HG03354 (cell line): ENCODE results near the gene FHOD1.
A peak's percentile ranks its signal among the peaks of the same experiment; 100 is the strongest.

Source experiments
- ATAC-seq: cut with Tn5 transposase; IDR thresholded peaks from one replicate; pipeline ENCODE4 v1.9.1; 2021; ENCODE audit warnings: mild to moderate bottlenecking; ENCODE audit not compliant: unreplicated experiment, poor library complexity, severe bottlenecking

FHOD1 gene

DNA sequence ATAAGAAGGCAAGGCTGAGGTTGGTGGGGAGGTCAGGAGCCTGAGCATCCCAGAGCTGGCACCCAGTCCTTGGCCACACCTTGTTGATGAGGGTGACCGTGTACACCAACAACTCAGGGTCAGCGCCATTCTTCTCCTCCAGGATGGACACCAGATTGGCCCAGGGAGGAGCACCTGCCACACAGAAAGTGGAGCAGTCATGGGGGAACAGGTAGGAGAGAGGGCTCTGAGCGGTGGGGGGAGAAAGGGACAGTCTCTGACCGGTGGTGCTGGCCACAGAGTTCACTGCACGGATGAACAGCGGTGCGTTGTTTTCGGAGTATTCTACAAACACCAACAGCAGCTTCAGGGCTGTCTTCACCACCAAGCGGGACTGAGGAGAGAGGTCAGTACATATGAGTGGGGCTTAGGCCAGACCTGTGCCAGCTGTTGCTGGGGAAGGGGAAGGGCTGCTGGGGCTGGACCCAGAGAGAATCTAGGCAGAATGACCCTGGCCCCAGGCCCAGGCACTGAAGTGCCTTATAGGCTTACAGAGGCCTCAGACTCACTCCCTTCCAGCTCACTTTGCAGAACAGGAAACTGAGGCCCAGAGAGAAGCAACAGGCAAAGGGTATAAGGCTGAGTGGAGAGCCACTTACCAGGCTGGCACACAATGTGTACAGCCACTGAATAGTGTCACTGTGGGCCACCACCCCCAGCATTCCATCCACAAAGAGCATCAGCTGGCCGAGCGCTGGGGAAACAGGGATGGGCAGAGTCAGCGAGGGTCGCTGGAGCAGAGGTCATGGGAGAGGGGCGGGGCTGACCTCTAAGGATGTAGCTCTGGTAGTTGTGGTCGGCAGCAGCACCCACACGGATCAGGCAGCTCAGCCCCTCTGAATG, 9.6 kb downstream of the FHOD1 start:
- no peak for ATAC-seq

DNA sequence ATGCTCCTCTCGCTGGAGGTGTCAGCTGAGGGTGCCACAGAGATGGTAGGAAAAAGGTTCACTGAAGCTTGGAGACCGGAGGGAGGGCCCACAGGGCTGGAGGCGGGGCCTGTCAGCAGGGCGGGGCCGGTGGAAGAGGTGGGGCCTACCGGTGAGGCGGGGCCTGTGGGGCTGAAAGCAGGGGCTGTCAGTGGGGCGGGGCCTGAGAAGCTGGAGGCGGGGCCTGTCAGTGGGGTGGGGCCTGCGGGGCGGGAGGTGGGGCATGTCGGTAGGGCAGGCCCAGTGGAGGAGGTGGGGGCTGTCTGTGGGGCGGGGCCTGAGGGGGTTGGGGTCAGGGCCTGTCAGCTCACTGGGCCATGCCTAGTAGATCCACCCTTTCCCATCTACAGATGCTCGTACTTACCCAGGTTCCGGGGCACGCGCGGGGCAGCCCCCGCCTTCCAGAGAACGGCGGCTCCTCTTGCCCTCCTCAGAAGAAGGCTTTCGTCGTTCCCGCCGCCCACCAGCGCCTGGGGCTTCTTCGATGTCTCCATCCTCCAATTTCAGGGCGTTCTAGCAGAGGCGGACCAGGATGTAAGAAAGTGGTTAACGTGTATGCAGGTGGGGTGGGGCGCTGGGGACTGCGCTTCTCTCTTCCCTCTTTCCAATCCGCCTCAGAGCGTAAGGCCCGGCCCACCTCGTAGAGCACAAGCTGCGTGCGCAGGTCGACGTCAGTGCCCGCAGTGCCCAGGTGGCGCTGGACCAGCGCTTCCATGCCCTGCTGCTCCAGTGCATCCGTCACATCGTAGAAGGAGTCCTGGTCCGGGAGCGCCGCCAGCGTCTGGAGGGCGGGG, 10.5 kb downstream of the FHOD1 start:
- no peak for ATAC-seq

DNA sequence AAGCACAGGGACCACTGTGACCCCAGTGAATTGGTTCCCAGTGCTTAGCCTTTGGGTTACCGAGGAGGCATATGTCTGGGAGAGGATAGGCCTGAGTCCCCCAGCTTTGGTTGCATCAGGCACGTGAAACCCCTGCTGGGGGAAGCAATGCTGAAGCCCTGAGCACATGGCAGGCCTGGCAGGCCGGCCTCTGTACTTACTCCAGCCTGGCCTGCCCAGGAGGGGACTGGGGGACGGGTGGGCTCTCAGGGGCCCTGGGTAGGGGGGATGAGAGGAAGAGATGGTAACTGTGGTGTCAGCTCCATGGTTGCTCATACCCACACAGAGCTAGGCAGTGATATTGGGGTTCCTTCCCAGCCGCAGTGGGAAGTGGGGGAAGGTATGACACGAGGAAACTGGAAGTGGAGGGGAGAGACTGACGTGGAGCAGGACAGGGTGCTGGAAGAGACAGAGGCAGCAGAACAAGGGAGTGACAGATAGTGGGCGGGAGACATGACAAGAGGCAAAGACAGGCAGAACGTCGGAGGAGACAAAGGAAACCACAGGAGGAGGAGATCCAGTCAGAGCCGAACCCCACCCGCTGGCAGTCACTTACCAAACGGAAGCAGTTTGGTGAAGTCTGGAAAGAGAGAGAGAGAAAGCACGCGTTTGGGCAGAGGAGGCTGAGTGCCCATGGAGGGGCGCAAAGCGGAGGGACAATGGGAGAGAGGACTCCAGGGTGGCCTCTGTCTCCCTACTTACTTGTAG, 11.3 kb downstream of the FHOD1 start:
- no peak for ATAC-seq

DNA sequence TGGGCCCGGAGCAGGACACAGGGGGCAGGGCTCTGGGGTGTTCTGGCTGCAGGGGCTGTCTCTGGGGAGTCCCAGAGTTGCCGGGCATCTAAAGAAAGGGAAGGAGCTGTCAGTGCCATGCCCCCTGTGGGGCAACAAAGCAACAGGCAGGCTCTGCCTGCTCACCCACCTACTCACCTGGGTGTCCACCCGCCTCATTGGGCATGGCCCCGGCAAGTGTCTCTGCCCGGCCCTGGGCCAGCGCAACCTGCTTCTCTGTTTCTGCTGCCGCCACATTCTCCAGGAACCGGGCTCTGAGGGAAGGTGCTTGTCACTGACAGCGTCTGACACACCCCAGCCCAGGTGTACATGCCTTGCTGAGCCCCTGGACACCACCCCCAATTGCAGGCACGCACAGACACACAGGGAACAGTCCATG, 13.1 kb downstream of the FHOD1 start:
- no peak for ATAC-seq

DNA sequence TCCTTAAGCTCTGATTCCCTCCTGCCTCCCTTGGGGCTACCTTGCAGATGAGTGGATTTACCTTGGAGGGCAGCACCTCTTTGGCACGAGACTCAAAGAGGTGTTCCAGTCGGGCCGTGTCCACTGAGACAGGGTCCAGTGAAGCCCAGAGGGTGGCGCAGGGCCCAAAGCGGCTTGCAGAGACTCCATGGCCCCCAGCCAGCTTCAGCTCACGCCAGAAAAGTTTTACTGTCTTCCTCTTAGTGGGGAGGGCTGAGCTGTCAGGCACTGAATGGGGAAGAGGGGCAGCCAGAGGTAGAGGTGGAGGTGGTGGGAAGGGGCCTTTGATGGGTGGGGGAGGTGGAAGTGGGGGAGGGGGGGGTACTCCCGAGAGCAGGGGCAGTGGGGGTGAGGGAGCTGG, 13.7 kb downstream of the FHOD1 start:
- ATAC-seq = no peak

DNA sequence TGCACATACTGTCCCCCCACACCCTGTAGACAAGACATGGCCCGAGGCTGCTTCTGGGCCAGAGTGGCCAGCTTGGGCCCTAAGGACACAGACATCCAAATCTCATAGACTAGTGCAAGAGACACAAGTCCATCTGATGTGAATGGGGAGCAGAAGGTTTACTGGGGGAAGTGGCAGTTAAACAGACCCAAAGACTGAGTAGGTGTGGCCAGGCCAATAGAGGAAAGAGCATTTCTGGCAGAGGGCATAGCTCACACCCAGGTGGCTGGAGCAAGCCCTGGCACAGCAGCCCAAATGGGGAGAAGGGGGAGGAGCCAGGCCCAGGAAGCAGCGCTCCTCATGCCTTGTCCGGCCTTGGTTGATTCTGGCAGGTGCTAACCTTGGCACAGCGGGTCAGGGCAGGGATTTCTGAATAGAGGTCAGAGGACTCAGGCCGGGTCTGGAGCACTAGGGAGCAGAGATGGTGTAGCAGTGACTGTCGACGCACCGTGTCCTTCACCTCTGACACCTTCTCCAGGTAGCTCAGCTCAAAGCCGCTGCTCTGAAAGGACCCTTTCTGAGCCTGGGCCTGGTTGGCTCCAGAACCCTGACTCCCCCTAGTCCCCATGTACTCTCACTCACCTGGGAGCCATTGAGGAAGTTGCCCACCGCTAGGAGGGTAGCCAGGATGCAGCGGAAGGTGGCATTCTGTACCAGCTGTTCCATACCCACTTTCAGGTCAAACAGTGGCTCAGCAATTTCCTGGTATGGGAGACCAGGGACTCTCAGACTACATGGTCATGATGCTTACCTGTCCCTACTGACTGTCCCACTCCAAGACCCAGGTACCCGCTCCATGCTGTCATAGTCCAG, 16.2 kb downstream of the FHOD1 start:
- no peak for ATAC-seq

DNA sequence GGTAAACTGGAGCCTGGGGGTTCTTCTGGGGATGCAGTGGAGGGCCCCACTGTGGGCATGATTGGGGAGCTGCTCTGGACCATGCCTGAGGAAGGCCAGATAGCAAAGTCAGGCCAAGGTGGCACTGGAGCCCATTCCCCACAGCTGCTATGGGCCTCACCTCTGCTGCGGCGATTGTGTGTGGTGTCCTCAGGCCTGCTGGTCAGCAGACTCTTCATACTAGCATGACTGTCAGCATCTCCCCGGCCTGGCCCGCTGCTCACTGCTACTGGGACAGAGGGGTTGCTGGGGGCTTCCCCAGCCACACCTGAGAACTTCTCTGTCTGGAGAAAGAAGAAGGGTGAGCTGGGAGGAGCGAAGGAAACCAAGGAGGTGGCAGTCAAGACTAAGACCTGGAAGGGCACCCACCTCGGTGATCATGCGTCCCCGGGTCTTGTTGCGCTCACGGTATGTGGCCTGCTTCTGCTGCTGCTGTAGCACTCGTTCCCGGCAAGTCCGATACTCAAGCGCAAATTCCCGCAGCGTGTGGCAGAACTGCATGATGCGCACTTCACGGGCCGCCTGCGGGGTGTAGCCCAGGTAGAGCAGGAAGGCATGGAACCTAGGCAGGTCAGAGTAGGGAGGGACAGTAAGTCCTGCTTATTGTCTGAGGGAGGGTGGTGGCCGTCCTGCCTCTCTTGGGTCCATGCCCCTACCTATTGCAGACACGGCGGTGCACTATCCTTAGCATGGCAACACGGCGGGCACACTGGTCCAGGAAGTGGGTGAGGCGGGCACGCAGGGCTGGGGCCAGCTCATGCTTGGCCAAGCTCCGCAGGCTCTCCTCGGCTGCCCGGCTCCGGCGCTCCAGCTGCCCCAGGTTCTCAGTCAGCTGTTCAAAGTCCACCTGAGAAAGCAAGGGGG, 17.1 kb downstream of the FHOD1 start:
- ATAC-seq = no peak

DNA sequence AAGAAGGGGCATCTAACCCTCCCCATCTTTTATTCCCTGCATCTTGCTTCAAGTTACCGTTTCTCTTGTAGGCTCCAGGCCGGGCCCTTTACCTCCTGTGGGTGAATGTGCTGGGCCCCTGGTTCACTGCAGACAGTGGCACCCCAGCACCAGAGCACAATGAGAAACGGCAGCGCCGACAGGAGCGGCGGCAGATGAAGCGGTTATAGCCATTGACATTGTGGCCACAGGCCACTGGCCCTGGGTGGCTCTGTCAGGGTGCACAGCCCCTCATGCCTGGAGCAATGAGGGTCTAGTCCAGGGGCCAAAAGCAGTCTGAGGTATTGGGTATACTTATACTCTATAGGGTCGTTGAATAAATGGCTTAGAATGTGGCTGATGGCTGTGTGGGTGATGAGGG, 18.4 kb downstream of the FHOD1 start:
- no peak for ATAC-seq

DNA sequence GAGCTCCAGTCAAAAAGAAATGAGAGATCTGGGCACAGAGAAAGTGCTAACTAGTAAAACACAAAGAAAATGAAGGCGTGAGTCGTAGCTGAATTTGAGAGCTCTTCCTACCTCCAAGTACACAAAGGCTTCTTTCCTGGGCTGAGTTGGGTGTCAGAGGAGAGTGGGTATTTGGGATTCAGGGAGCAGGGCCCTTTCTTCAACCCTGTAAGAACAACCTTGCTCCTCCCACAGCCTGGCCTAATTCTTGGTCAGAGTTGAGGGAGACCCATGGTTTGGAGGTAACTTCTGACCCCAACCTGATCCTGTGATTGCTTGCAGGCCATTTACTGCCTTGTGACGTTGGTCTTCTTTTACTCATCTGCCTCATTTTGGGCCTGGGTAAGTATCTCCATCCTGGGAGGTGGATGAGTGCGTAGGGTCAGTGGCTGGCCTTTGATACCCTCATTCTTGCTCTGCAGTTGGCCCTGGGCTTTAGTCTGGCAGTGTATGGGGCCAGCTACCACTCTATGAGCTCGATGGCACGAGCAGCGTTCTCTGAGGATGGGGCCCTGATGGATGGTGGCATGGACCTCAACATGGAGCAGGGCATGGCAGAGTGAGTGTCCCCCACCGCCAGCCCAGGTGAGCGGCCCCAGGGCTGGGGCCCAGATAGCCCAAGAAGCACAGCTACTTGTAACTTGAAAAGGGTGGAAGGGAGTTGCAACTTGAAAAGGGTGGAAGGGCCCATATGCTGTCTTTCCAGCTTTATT, 19.1 kb downstream of the FHOD1 start:
- ATAC-seq = no peak

DNA sequence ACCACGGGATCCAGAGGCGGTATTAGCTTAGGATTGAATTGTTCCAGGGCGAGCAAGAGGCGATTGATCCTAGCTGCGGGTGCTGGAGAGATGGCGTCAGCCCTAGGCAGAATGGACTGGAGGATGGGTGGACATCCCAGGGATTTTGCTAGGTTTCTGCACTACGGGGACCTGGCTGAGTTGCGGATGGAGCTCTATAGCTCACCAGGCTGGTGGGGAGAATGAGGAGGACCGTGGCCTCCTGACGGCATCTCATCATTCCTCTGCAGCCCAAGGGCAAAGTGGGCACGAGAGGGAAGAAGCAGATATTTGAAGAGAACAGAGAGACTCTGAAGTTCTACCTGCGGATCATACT, 19.7 kb downstream of the FHOD1 start:
- no peak for ATAC-seq

DNA sequence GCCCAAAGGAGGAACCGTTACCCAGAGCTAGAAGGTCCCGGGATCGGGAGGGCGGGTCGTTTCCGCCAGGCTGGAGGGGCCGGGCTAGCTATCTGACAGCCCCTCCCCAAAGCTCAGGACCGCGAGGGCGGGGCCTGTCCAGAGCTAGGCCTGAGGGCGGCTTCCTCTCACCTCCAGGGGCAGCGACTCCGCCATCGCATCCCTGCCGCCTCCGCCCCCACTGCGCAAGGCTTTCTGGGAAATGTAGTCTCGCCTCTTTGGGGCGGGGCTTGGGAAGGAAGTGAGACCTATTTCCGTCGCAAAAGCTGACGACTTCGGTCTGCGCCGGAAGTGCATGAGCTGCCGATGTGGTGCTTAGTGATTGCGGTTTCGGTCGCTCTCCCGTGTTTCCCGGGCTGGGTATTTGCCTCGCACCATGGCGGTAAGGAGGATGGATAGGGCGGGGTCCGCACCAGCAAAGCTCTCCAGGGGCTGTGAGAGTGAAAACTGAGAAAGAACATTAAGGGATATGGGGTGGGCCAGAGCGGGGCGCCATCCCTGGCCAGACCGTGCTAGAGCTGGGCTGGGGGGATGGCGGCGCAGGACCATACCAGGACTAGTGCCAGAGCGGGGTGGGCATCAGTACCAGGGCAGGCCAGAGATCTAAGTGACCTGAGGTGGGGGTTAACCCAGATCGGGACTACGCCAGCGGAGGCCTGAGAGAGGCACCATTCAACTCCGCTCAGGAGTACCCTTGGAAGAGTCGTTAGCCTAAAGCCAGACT, 20.3 kb downstream of the FHOD1 start, which contains the start of gene TMEM208:
TSS of gene TMEM208 (plus strand) at position 327 of the 763 bp plus-strand sequence. CDS start at position 416, 89 bp downstream.
- ATAC-seq = peak; percentile 94

DNA sequence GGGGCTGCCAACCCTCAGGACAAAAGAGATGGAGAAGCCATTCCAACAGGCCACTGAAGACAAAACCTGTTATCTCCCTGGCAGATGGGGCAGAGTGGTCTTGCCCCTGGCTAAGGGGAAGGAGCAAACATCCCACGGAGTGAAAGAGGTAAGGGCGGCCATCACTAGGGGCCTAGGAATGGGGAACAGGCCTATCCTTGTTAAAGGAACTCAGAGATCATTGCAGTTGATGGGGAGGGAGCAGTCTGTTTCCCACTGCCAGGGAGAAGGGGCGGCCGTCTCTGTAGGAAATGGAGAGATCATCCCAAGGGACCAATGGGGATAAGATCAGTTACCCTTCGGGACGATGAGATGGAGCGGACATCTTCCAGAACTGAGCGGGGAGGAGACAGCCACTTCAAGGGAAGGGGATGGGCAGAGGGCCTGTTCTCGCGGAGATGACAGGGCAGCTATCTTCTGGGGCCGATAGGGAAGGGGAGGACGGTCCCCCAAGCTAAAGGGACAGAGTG, 20.9 kb downstream of the FHOD1 start:
- ATAC-seq = no peak

DNA sequence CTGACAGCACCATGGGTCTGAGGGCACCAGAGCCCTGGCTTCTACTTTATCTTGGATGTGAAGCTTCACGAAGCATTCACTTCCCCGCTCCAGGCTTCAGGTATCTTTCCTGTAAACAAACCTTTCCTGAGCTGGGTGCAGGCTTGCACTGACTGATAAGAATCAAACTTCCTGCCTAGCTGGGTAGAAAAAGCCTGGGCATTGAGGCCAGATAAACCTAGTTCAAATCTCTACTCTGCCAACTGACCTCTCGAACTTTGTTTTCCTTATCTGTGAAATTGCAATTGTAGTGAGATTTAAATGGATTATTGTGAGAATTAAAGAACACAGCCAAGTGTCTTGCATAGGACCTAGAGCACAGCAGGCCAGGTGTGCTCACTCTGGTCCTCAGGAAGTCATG, 23.3 kb downstream of the FHOD1 start:
- no peak for ATAC-seq

DNA sequence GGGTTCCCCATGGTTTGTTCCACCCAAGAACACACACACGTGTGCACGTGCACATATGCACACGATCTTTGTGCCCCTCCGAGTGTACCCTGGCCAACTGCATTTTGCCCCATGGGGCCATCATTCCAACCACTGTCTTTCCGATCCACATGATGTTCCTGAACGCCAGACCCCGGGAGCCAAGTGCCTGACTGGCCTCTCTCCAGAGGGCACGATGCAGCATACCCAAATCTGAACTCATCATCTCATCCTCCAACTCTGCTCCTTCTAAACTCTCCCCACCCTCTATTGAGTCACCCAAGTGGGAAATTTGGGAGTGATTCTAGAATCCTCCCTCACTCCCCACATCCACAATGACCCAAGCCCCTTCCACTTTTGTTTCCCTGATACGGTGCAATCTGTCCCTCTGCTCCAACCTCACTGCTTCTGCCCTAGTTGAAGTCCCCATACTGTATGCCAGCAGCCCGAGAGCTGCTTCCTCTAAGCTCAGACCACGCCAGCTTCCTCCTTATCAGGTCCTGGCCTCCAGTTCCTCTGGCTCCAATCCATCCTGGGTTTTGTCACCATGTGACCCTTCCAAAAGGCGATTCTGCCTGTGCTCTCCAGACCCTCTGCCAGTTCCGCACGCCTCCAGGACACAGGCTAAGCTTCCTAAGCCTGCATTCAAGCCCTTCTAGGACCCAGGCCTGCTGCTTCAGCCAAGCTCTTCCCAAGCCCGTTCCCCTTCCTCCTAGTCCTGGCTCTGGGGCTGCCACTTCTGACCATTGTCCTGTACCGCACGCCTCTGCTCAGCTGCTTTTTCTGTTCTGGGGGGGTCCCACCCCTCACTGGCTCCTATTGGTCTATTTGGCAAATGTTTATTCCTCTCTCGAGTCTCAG, 30.4 kb downstream of the FHOD1 start:
- no peak for ATAC-seq

DNA sequence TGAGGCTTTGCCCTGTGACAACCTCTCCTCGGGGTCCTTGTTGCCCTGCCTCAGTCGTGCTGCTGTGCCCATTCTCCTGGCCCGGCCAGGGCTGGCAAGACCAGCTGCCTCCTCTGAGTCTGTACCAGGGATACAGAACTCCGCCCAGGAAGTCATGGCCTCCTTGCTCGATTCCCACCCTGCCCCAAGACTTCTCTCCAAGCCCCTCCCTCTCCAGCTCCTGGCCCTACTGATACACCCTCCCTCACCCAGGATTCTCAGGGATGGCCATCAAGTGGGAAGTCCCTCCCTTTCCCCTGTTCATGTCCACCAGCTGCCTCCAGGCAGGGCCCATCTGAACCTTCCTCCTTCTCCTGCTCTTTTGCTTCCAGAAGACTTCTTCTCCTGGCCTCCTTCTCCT, 31.6 kb downstream of the FHOD1 start:
- no peak for ATAC-seq
